GM19025 (cell line): ENCODE measurements around the gene FMOD.
A peak's percentile ranks its signal among the peaks of the same experiment; 100 is the strongest.

Source experiments
- ATAC-seq: cut with Tn5 transposase; IDR thresholded peaks from one replicate; pipeline ENCODE4 v1.9.1; 2021; ENCODE audit warnings: mild to moderate bottlenecking, low read depth, moderate library complexity; ENCODE audit not compliant: unreplicated experiment

Gene FMOD

GRCh38 chr1:203308328-203308922 lies 42.5 kb downstream of the FMOD start:
- no peak for ATAC-seq

- ATAC-seq: no peak
These were observed 43.2 kb downstream of the FMOD start for GRCh38 chr1:203307641-203308126.

GRCh38 chr1:203306965-203307541 lies 43.9 kb downstream of the FMOD start:
- no peak for ATAC-seq

- no peak for ATAC-seq
These were observed 44.6 kb downstream of the FMOD start for GRCh38 chr1:203306089-203306964.

GRCh38 chr1:203305809-203306088 lies 45.2 kb downstream of the FMOD start:
- ATAC-seq: no peak

- ATAC-seq: peak; percentile 80
These were observed 45.8 kb downstream of the FMOD start, which contains the start of gene BTG2 for GRCh38 chr1:203304919-203305808. TSS of gene BTG2 (plus strand) at chr1:203305519. CDS start at chr1:203305607, 88 bp downstream.

GRCh38 chr1:203304391-203304918 lies 46.5 kb downstream of the FMOD start:
- ATAC-seq: no peak

- ATAC-seq: no peak
These were observed 48.0 kb downstream of the FMOD start for GRCh38 chr1:203302894-203303293.

GRCh38 chr1:203302456-203302855 lies 48.5 kb downstream of the FMOD start:
- no peak for ATAC-seq

- ATAC-seq: no peak
These were observed 49.6 kb downstream of the FMOD start for GRCh38 chr1:203301331-203301668.

GRCh38 chr1:203300441-203301330 lies 50.2 kb downstream of the FMOD start:
- no peak for ATAC-seq

- peak; percentile 7 for ATAC-seq
These were observed 51.0 kb downstream of the FMOD start for GRCh38 chr1:203299719-203300429.

- peak; percentile 44 for ATAC-seq
These were observed 51.8 kb downstream of the FMOD start for GRCh38 chr1:203299169-203299568.

GRCh38 chr1:203296460-203297073 lies 54.4 kb downstream of the FMOD start:
- ATAC-seq: no peak

GRCh38 chr1:203295796-203296195 lies 55.1 kb downstream of the FMOD start:
- no peak for ATAC-seq

- ATAC-seq: no peak
These were observed 59.5 kb downstream of the FMOD start for GRCh38 chr1:203291201-203292096.
